ENCODE results near the gene DNM3.
A peak's percentile ranks its signal among the peaks of the same experiment; 100 is the strongest.

DNM3 gene

GRCh38 chr1:172390301-172390682 lies 549.0 kb downstream of the DNM3 start:
- Histone ChIP-seq H3K4me1 (ENCODE audit: control insufficient read depth, insufficient read depth, low read length) (peaks cover 18% of the 10 kb centered on the region), H3K9me3 (ENCODE audit: control insufficient read depth, low read length) (no peaks in the 10 kb centered on the region), H3K4me3 (ENCODE audit: low read length) (peak overlapping the region; percentile 72), H3K9ac (ENCODE audit: low read length) (no peak overlapping the region), H3K27me3 (replicated peaks; ENCODE audit: control insufficient read depth, insufficient read depth, low read length) (no peaks in the 10 kb centered on the region), H3K36me3 (ENCODE audit: control insufficient read depth, insufficient read depth, low read length, severe bottlenecking) (no peaks in the 10 kb centered on the region)
- no peak for DNase-seq (ENCODE audit: low read depth)

- Histone ChIP-seq H3K4me3 (ENCODE audit: low read length) (peak overlapping the region; percentile 72), H3K9ac (ENCODE audit: low read length) (peak overlapping the region; percentile 61), H3K27me3 (replicated peaks; ENCODE audit: control insufficient read depth, insufficient read depth, low read length) (no peaks in the 10 kb centered on the region), H3K4me1 (ENCODE audit: control insufficient read depth, insufficient read depth, low read length) (peaks cover 18% of the 10 kb centered on the region), H3K9me3 (ENCODE audit: control insufficient read depth, low read length) (no peaks in the 10 kb centered on the region), H3K36me3 (ENCODE audit: control insufficient read depth, insufficient read depth, low read length, severe bottlenecking) (no peaks in the 10 kb centered on the region)
- DNase-seq (ENCODE audit: low read depth) = peak; percentile 68
Measured at GRCh38 chr1:172390683-172391551, 549.6 kb downstream of the DNM3 start.

- no peaks in the 10 kb centered on the region for H3K36me3 ChIP-seq (ENCODE audit: control insufficient read depth, insufficient read depth, low read length, severe bottlenecking)
- H3K4me3 ChIP-seq (ENCODE audit: low read length) = no peak overlapping the region
- no peak for DNase-seq (ENCODE audit: low read depth)
- H3K27me3 ChIP-seq (replicated peaks; ENCODE audit: control insufficient read depth, insufficient read depth, low read length) = no peaks in the 10 kb centered on the region
- H3K4me1 ChIP-seq (ENCODE audit: control insufficient read depth, insufficient read depth, low read length) = peaks cover 19% of the 10 kb centered on the region
- no peaks in the 10 kb centered on the region for H3K9me3 ChIP-seq (ENCODE audit: control insufficient read depth, low read length)
- no peak overlapping the region for H3K9ac ChIP-seq (ENCODE audit: low read length)
Measured at GRCh38 chr1:172391976-172392375, 550.7 kb downstream of the DNM3 start.

GRCh38 chr1:172393354-172393753 lies 552.1 kb downstream of the DNM3 start:
- no peaks in the 10 kb centered on the region for H3K36me3 ChIP-seq (ENCODE audit: control insufficient read depth, insufficient read depth, low read length, severe bottlenecking)
- H3K9ac ChIP-seq (ENCODE audit: low read length) = no peak overlapping the region
- H3K4me1 ChIP-seq (ENCODE audit: control insufficient read depth, insufficient read depth, low read length) = peaks cover 33% of the 10 kb centered on the region
- H3K4me3 ChIP-seq (ENCODE audit: low read length) = no peak overlapping the region
- no peaks in the 10 kb centered on the region for H3K9me3 ChIP-seq (ENCODE audit: control insufficient read depth, low read length)
- no peak for DNase-seq (ENCODE audit: low read depth)
- H3K27me3 ChIP-seq (replicated peaks; ENCODE audit: control insufficient read depth, insufficient read depth, low read length) = no peaks in the 10 kb centered on the region

- Histone ChIP-seq H3K27me3 (replicated peaks; ENCODE audit: control insufficient read depth, insufficient read depth, low read length) (no peaks in the 10 kb centered on the region), H3K4me1 (ENCODE audit: control insufficient read depth, insufficient read depth, low read length) (peaks cover 40% of the 10 kb centered on the region), H3K9ac (ENCODE audit: low read length) (no peak overlapping the region), H3K9me3 (ENCODE audit: control insufficient read depth, low read length) (no peaks in the 10 kb centered on the region), H3K4me3 (ENCODE audit: low read length) (no peak overlapping the region), H3K36me3 (ENCODE audit: control insufficient read depth, insufficient read depth, low read length, severe bottlenecking) (no peaks in the 10 kb centered on the region)
- DNase-seq (ENCODE audit: low read depth) = peak; percentile 51
Measured at GRCh38 chr1:172394141-172394751, 552.9 kb downstream of the DNM3 start.

GRCh38 chr1:172394811-172395210 lies 553.5 kb downstream of the DNM3 start:
- Histone ChIP-seq H3K27me3 (replicated peaks; ENCODE audit: control insufficient read depth, insufficient read depth, low read length) (no peaks in the 10 kb centered on the region), H3K4me1 (ENCODE audit: control insufficient read depth, insufficient read depth, low read length) (peaks cover 43% of the 10 kb centered on the region), H3K9ac (ENCODE audit: low read length) (no peak overlapping the region), H3K4me3 (ENCODE audit: low read length) (no peak overlapping the region), H3K36me3 (ENCODE audit: control insufficient read depth, insufficient read depth, low read length, severe bottlenecking) (no peaks in the 10 kb centered on the region), H3K9me3 (ENCODE audit: control insufficient read depth, low read length) (no peaks in the 10 kb centered on the region)
- DNase-seq (ENCODE audit: low read depth) = peak; percentile 46

GRCh38 chr1:172395576-172395975 lies 554.3 kb downstream of the DNM3 start:
- Histone ChIP-seq H3K36me3 (ENCODE audit: control insufficient read depth, insufficient read depth, low read length, severe bottlenecking) (no peaks in the 10 kb centered on the region), H3K9me3 (ENCODE audit: control insufficient read depth, low read length) (no peaks in the 10 kb centered on the region), H3K4me3 (ENCODE audit: low read length) (no peak overlapping the region), H3K4me1 (ENCODE audit: control insufficient read depth, insufficient read depth, low read length) (peaks cover 45% of the 10 kb centered on the region), H3K27me3 (replicated peaks; ENCODE audit: control insufficient read depth, insufficient read depth, low read length) (no peaks in the 10 kb centered on the region), H3K9ac (ENCODE audit: low read length) (no peak overlapping the region)
- no peak for DNase-seq (ENCODE audit: low read depth)

GRCh38 chr1:172397221-172397620 lies 555.9 kb downstream of the DNM3 start:
- DNase-seq (ENCODE audit: low read depth) = peak; percentile 59
- no peak overlapping the region for H3K9ac ChIP-seq (ENCODE audit: low read length)
- peaks cover 40% of the 10 kb centered on the region for H3K4me1 ChIP-seq (ENCODE audit: control insufficient read depth, insufficient read depth, low read length)
- no peaks in the 10 kb centered on the region for H3K36me3 ChIP-seq (ENCODE audit: control insufficient read depth, insufficient read depth, low read length, severe bottlenecking)
- no peaks in the 10 kb centered on the region for H3K27me3 ChIP-seq (replicated peaks; ENCODE audit: control insufficient read depth, insufficient read depth, low read length)
- H3K9me3 ChIP-seq (ENCODE audit: control insufficient read depth, low read length) = no peaks in the 10 kb centered on the region
- H3K4me3 ChIP-seq (ENCODE audit: low read length) = no peak overlapping the region

- no peaks in the 10 kb centered on the region for H3K9me3 ChIP-seq (ENCODE audit: control insufficient read depth, low read length)
- H3K9ac ChIP-seq (ENCODE audit: low read length) = peak overlapping the region; percentile 83
- H3K4me3 ChIP-seq (ENCODE audit: low read length) = no peak overlapping the region
- peaks cover 40% of the 10 kb centered on the region for H3K4me1 ChIP-seq (ENCODE audit: control insufficient read depth, insufficient read depth, low read length)
- H3K27me3 ChIP-seq (replicated peaks; ENCODE audit: control insufficient read depth, insufficient read depth, low read length) = no peaks in the 10 kb centered on the region
- DNase-seq (ENCODE audit: low read depth) = no peak
- H3K36me3 ChIP-seq (ENCODE audit: control insufficient read depth, insufficient read depth, low read length, severe bottlenecking) = no peaks in the 10 kb centered on the region
Measured at GRCh38 chr1:172397633-172398032, 556.3 kb downstream of the DNM3 start.

- no peaks in the 10 kb centered on the region for H3K36me3 ChIP-seq (ENCODE audit: control insufficient read depth, insufficient read depth, low read length, severe bottlenecking)
- H3K4me1 ChIP-seq (ENCODE audit: control insufficient read depth, insufficient read depth, low read length) = peaks cover 43% of the 10 kb centered on the region
- DNase-seq (ENCODE audit: low read depth) = peak; percentile 39
- peak overlapping the region; percentile 83 for H3K9ac ChIP-seq (ENCODE audit: low read length)
- H3K9me3 ChIP-seq (ENCODE audit: control insufficient read depth, low read length) = no peaks in the 10 kb centered on the region
- H3K4me3 ChIP-seq (ENCODE audit: low read length) = peak overlapping the region; percentile 55
- no peaks in the 10 kb centered on the region for H3K27me3 ChIP-seq (replicated peaks; ENCODE audit: control insufficient read depth, insufficient read depth, low read length)
Measured at GRCh38 chr1:172398193-172398592, 556.9 kb downstream of the DNM3 start.

- peak; percentile 97 for DNase-seq (ENCODE audit: low read depth)
- H3K9ac ChIP-seq (ENCODE audit: low read length) = peak overlapping the region; percentile 83
- H3K9me3 ChIP-seq (ENCODE audit: control insufficient read depth, low read length) = no peaks in the 10 kb centered on the region
- peak overlapping the region; percentile 55 for H3K4me3 ChIP-seq (ENCODE audit: low read length)
- H3K27me3 ChIP-seq (replicated peaks; ENCODE audit: control insufficient read depth, insufficient read depth, low read length) = no peaks in the 10 kb centered on the region
- no peaks in the 10 kb centered on the region for H3K36me3 ChIP-seq (ENCODE audit: control insufficient read depth, insufficient read depth, low read length, severe bottlenecking)
- H3K4me1 ChIP-seq (ENCODE audit: control insufficient read depth, insufficient read depth, low read length) = peaks cover 45% of the 10 kb centered on the region
Measured at GRCh38 chr1:172398970-172399755, 557.9 kb downstream of the DNM3 start.

Data from adipocyte (in vitro differentiated cells).